GM03348 (cell line): ENCODE results near the gene PBX3.

Source experiments
- DNase-seq: peaks from one replicate; pipeline ENCODE4 v3.0.0; 2012; ENCODE audit warnings: low spot score

The PBX3 gene

GRCh38 chr9:125867751-125868415 lies 120.7 kb downstream of the PBX3 start:
- no peak for DNase-seq

GRCh38 chr9:125878164-125878631 lies 131.0 kb downstream of the PBX3 start:
- DNase-seq = peak; percentile 3

GRCh38 chr9:125881042-125881441 lies 133.9 kb downstream of the PBX3 start:
- no peak for DNase-seq

GRCh38 chr9:125883565-125884217 lies 136.5 kb downstream of the PBX3 start:
- DNase-seq = peak; percentile 7

- no peak for DNase-seq
Measured at GRCh38 chr9:125884218-125884595, 137.0 kb downstream of the PBX3 start.

GRCh38 chr9:125885405-125886034 lies 138.3 kb downstream of the PBX3 start:
- no peak for DNase-seq

GRCh38 chr9:125886365-125886764 lies 139.2 kb downstream of the PBX3 start:
- DNase-seq = no peak

- no peak for DNase-seq
Measured at GRCh38 chr9:125887172-125887571, 140.0 kb downstream of the PBX3 start.

- DNase-seq = no peak
Measured at GRCh38 chr9:125888211-125888610, 141.0 kb downstream of the PBX3 start.

- DNase-seq = peak; percentile 8
Measured at GRCh38 chr9:125889112-125889475, 141.9 kb downstream of the PBX3 start.

- peak; percentile 69 for DNase-seq
Measured at GRCh38 chr9:125889476-125890419, 142.6 kb downstream of the PBX3 start.

GRCh38 chr9:125890826-125891225 lies 143.7 kb downstream of the PBX3 start:
- no peak for DNase-seq

GRCh38 chr9:125893277-125893676 lies 146.1 kb downstream of the PBX3 start:
- no peak for DNase-seq

GRCh38 chr9:125894566-125894965 lies 147.4 kb downstream of the PBX3 start:
- no peak for DNase-seq

- DNase-seq = no peak
Measured at GRCh38 chr9:125896404-125896803, 149.2 kb downstream of the PBX3 start.

- DNase-seq = no peak
Measured at GRCh38 chr9:125896964-125897363, 149.8 kb downstream of the PBX3 start.

- no peak for DNase-seq
Measured at GRCh38 chr9:125897481-125897880, 150.3 kb downstream of the PBX3 start.

GRCh38 chr9:125902214-125902613 lies 155.0 kb downstream of the PBX3 start:
- no peak for DNase-seq

GRCh38 chr9:125902831-125903512 lies 155.8 kb downstream of the PBX3 start:
- DNase-seq = no peak

GRCh38 chr9:125904155-125904851 lies 157.1 kb downstream of the PBX3 start:
- no peak for DNase-seq

GRCh38 chr9:125906144-125906543 lies 159.0 kb downstream of the PBX3 start:
- DNase-seq = peak; percentile 27
